SK-N-MC (cell line): ENCODE measurements around the gene KCNG2.

ENCODE experiments used
- EZH2 ChIP-seq: fragments of 200-600 bp; sonication (generic); IDR thresholded peaks from one replicate; pipeline ENCODE4 v1.6.1; 2017; ENCODE audit warnings: antibody characterized with exemption
- POLR2AphosphoS5 ChIP-seq: IDR thresholded peaks from 2 replicates; pipeline ENCODE4 v1.6.1; 2012; ENCODE audit warnings: mild to moderate bottlenecking, low read depth, low read length, borderline replicate concordance

- TF ChIP-seq POLR2AphosphoS5: no peak
- TF ChIP-seq EZH2: no peak
These were observed 6.5 kb upstream of the KCNG2 start for GRCh38 chr18:79790996-79791972.
